IMR-90 (cell line): Measurements from ENCODE around the gene FARP1. TPM values are rescaled to one million over a fixed set of nuclear protein-coding genes. Genes with fewer than 3 reads are reported as not detected.

Experiments
- ATAC-seq: fragments of 200-7000 bp; cut with Tn5 transposase; 2 replicates; pipeline ENCODE4 v1.9.1; 2020; ENCODE audit warnings: low read depth, mild to moderate bottlenecking, moderate library complexity
- BruUV-seq: library from RNA; stranded (reverse); fragments of 400-500 nt; replicated peaks from 2 replicates; lab custom pipeline; 2021; lab: Mats Ljungman, UMichigan
- CTCF ChIA-PET: fragments of 300-600 bp; formaldehyde crosslinking; extraction: SDS; loops from one replicate; lab custom pipeline; 2021; ENCODE audit warnings: antibody characterized with exemption; lab: Yijun Ruan, JAX
- POLR2A ChIA-PET: fragments of 300-600 bp; sonication (Branson Sonifier 250); formaldehyde crosslinking; loops from one replicate; lab custom pipeline; 2022; ENCODE audit warnings: antibody characterized with exemption; ENCODE audit not compliant: unreplicated experiment; lab: Charles Lee
- DNase-seq: peaks from one replicate; pipeline ENCODE4 v3.0.0; 2013
- H2AFZ ChIP-seq: replicated peaks from 2 replicates; pipeline ENCODE3; 2013; ENCODE audit warnings: low read length, mild to moderate bottlenecking; ENCODE audit not compliant: poor library complexity
- H2AK5ac ChIP-seq: 2 replicates; pipeline ENCODE4 v1.6.1; 2013; ENCODE audit warnings: low read depth, low read length, inconsistent platforms
- H2AK9ac ChIP-seq: replicated peaks from 2 replicates; pipeline ENCODE3; 2013; ENCODE audit warnings: mild to moderate bottlenecking, low read depth, low read length, moderate library complexity; ENCODE audit not compliant: poor library complexity
- H2BK120ac ChIP-seq: 2 replicates; pipeline ENCODE4 v1.6.1; 2013; ENCODE audit warnings: low read depth, low read length, inconsistent platforms
- H2BK15ac ChIP-seq: 3 replicates; pipeline ENCODE4 v1.6.1; 2013; ENCODE audit warnings: low read depth, low read length, inconsistent platforms
- H2BK20ac ChIP-seq: 2 replicates; pipeline ENCODE4 v1.6.1; 2013; ENCODE audit warnings: low read depth, mild to moderate bottlenecking, inconsistent platforms, low read length, moderate library complexity
- H2BK5ac ChIP-seq: 2 replicates; pipeline ENCODE4 v1.6.1; 2013; ENCODE audit warnings: mild to moderate bottlenecking, low read depth, low read length, inconsistent platforms; ENCODE audit not compliant: poor library complexity, severe bottlenecking
- H3K14ac ChIP-seq: replicated peaks from 2 replicates; pipeline ENCODE4 v1.6.1; 2013; ENCODE audit warnings: low read depth, low read length, inconsistent platforms
- H3K18ac ChIP-seq: 2 replicates; pipeline ENCODE4 v1.6.1; 2013; ENCODE audit warnings: low read depth, low read length, control low read depth
- H3K23ac ChIP-seq: 2 replicates; pipeline ENCODE4 v1.6.1; 2013; ENCODE audit warnings: low read depth, low read length, inconsistent platforms
- H3K27ac ChIP-seq: 2 replicates; pipeline ENCODE4 v1.5.1; 2013; ENCODE audit warnings: mild to moderate bottlenecking, control low read depth, low read length; ENCODE audit not compliant: insufficient read depth
- H3K27me3 ChIP-seq: 2 replicates; pipeline ENCODE4 v1.6.1; 2013; ENCODE audit warnings: low read length; ENCODE audit not compliant: control insufficient read depth, insufficient read depth
- H3K36me3 ChIP-seq: 2 replicates; pipeline ENCODE4 v1.6.1; 2013; ENCODE audit warnings: low read length, mixed read lengths; ENCODE audit not compliant: control insufficient read depth, insufficient read depth
- H3K4ac ChIP-seq: 2 replicates; pipeline ENCODE4 v1.6.1; 2013; ENCODE audit warnings: low read depth, low read length, inconsistent platforms
- H3K4me1 ChIP-seq: 2 replicates; pipeline ENCODE4 v1.6.1; 2013; ENCODE audit warnings: low read length, mixed read lengths; ENCODE audit not compliant: control insufficient read depth, insufficient read depth
- H3K4me2 ChIP-seq: 2 replicates; pipeline ENCODE4 v1.6.1; 2013; ENCODE audit warnings: low read depth, mild to moderate bottlenecking, control low read depth, low read length, moderate library complexity
- H3K4me3 ChIP-seq: 2 replicates; pipeline ENCODE4 v1.5.1; 2013; ENCODE audit warnings: low read depth, mild to moderate bottlenecking, control low read depth, low read length, moderate library complexity; ENCODE audit not compliant: insufficient read depth
- H3K56ac ChIP-seq: 2 replicates; pipeline ENCODE4 v1.6.1; 2013; ENCODE audit warnings: low read length, inconsistent platforms; ENCODE audit not compliant: insufficient read depth; ENCODE audit errors: extremely low read depth
- H3K79me1 ChIP-seq, 2 experiments: 2 replicates each; pipeline ENCODE4 v1.6.1; 2013; ENCODE audit warnings: low read length in 2 of 2, inconsistent platforms in 1 of 2, low read depth in 1 of 2
- H3K9ac ChIP-seq: 2 replicates; pipeline ENCODE4 v1.6.1; 2013; ENCODE audit warnings: low read depth, low read length, control low read depth
- H3K9me1 ChIP-seq: 2 replicates; pipeline ENCODE4 v1.6.1; 2013; ENCODE audit warnings: low read length, inconsistent platforms; ENCODE audit not compliant: insufficient read depth
- H3K9me3 ChIP-seq: 2 replicates; pipeline ENCODE4 v1.6.1; 2013; ENCODE audit warnings: low read length; ENCODE audit not compliant: control insufficient read depth, insufficient read depth
- H4K20me1 ChIP-seq: 2 replicates; pipeline ENCODE4 v1.6.1; 2013; ENCODE audit warnings: low read length, inconsistent platforms; ENCODE audit not compliant: insufficient read depth
- H4K5ac ChIP-seq: 2 replicates; pipeline ENCODE4 v1.6.1; 2013; ENCODE audit warnings: mild to moderate bottlenecking, low read depth, low read length, control low read depth
- H4K8ac ChIP-seq, 2 experiments: 2 replicates each; pipeline ENCODE4 v1.6.1; 2013; ENCODE audit warnings: low read depth in 2 of 2, low read length in 2 of 2, control low read depth in 1 of 2, inconsistent platforms in 1 of 2
- H4K91ac ChIP-seq: 2 replicates; pipeline ENCODE4 v1.6.1; 2013; ENCODE audit warnings: low read depth, low read length, inconsistent platforms; ENCODE audit not compliant: insufficient read depth
- BHLHE40 ChIP-seq: fragments of 150-350 bp; IDR thresholded peaks from 2 replicates; pipeline ENCODE4 v1.6.1; 2016; ENCODE audit warnings: mild to moderate bottlenecking, low read depth, low read length
- CEBPB ChIP-seq: IDR thresholded peaks from 2 replicates; pipeline ENCODE4 v1.6.1; 2012; ENCODE audit warnings: low read depth, low read length, improper control_type of control experiment
- CHD1 ChIP-seq: IDR thresholded peaks from 2 replicates; pipeline ENCODE4 v1.6.1; 2012; ENCODE audit warnings: low read depth, low read length, improper control_type of control experiment
- FOS ChIP-seq: fragments of 150-350 bp; IDR thresholded peaks from 2 replicates; pipeline ENCODE4 v1.6.1; 2016; ENCODE audit warnings: low read depth, low read length
- MAFK ChIP-seq: IDR thresholded peaks from 2 replicates; pipeline ENCODE4 v1.6.1; 2012; ENCODE audit warnings: low read depth, low read length, improper control_type of control experiment
- MAZ ChIP-seq: IDR thresholded peaks from 2 replicates; pipeline ENCODE4 v1.6.1; 2012; ENCODE audit warnings: low read depth, mild to moderate bottlenecking, low read length, improper control_type of control experiment, moderate library complexity, borderline replicate concordance
- MXI1 ChIP-seq: IDR thresholded peaks from 2 replicates; pipeline ENCODE4 v1.6.1; 2012; ENCODE audit warnings: low read depth, mild to moderate bottlenecking, low read length, moderate library complexity, borderline replicate concordance
- POLR2A ChIP-seq: IDR thresholded peaks from 2 replicates; pipeline ENCODE4 v1.6.1; 2012; ENCODE audit warnings: mild to moderate bottlenecking, low read depth, low read length
- RAD21 ChIP-seq: IDR thresholded peaks from 2 replicates; pipeline ENCODE4 v1.6.1; 2012; ENCODE audit warnings: low read length, improper control_type of control experiment
- RCOR1 ChIP-seq: IDR thresholded peaks from 2 replicates; pipeline ENCODE4 v1.6.1; 2012; ENCODE audit warnings: mild to moderate bottlenecking, low read length, improper control_type of control experiment; ENCODE audit not compliant: insufficient replicate concordance
- WGBS, 2 experiments: methylation state at CpG; one replicate each; pipeline versions ENCODE4 v1.1.5 to v1.1.7; 2013; ENCODE audit warnings: missing lambda C conversion rate in 2 of 2; ENCODE audit not compliant: insufficient read length in 1 of 2; ENCODE audit errors: extremely low coverage in 2 of 2; 5-methylcytosine and 5-hydroxymethylcytosine counted together
- dilution Hi-C: fragments of 300-500 bp; cut with HindIII; formaldehyde crosslinking; loops from one replicate; pipeline ENCODE4 v1.14.3; 2018; ENCODE audit warnings: low sequenced_read_pairs; ENCODE audit not compliant: unreplicated experiment
- in situ Hi-C: fragments of 300-500 bp; cut with MboI; formaldehyde crosslinking; loops from 3 replicates; pipeline ENCODE4 v1.14.3; 2019; ENCODE audit warnings: low sequenced_read_pairs, inconsistent platforms, mixed read lengths
- intact Hi-C: fragments of 100-400 bp; cut with micrococcal nuclease; formaldehyde crosslinking; loops from 2 replicates; pipeline ENCODE4 v1.10.0; 2022
- polyA plus RNA-seq, 3 experiments: library from polyadenylated mRNA; depleted of rRNA; stranded (reverse); fragments of >200 nt; gene quantifications; 2 replicates each; pipeline ENCODE4 v1.2.3, GENCODE V29; 2012; ENCODE audit warnings: low replicate concordance in 1 of 3
- total RNA-seq: library from RNA; depleted of rRNA; stranded (reverse); fragments of >200 nt; gene quantifications from 2 replicates; pipeline ENCODE4 v1.2.3, GENCODE V29; 2012
- TF ChIP-seq, protein P1 (sequence below): fragments of 150-350 bp; IDR thresholded peaks from 2 replicates; pipeline ENCODE4 v1.6.1; 2017; ENCODE audit warnings: mild to moderate bottlenecking, antibody characterized with exemption, low read length, low read depth

The FARP1 gene
- total and polyA plus RNA-seq, 2 of the 4 experiments (the other 2 are of a cell fraction), result 39.6 to 57.0 TPM

DNA sequence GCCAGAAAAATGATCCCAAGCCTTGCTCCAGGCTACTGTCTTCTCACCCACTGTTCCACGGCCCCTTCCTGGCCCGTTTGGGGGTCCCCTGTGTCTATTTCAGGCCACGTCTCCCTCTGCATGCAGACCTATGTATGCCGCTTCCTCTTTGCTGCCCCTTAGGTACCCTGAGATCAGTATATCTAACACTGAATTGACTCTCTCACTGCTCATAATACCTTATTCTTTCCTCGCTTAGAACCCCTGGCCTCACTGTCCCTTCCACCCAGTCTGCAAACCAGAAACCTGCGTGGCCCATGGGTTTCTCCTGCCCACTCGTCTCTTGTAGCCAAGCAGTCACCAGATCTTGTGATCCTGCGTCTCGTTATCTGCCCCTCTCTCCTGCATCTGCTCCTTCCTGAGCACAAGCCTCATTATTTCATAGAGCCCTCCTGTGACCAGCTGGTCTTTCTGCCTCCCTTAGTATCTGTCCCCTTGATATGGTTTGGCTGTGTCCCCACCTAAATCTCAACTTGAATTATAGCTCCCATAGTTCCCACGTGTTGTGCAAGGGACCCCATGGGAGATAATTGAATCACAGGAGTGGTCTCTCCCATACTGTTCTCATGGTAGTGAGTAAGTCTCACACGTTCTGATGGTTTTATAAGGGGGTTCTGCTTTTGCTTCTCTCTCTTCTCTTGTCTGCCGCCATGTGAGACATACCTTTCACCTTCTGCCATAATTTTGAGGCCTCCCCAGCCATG, 143.1 kb downstream of the FARP1 start:
- H2AK5ac ChIP-seq, result peak overlapping the region; percentile 20; the same call in 1 of the 2 replicates
- peaks cover 6% of the 10 kb centered on the region; the same call in 1 of the 2 replicates for H3K36me3 ChIP-seq
- H3K9ac ChIP-seq, result no peak overlapping the region
- H3K9me1 ChIP-seq, result peaks cover 20% of the 10 kb centered on the region
- no peak overlapping the region; the same call in 1 of the 2 replicates for H3K23ac ChIP-seq
- no peak overlapping the region for H4K5ac ChIP-seq
- no peak overlapping the region; the same call in 1 of the 2 replicates for H3K27ac ChIP-seq
- H3K79me1 ChIP-seq, result peaks cover 44 to 83% of the 10 kb centered on the region in 2 experiments
- H3K4me1 ChIP-seq, result peaks cover 6% of the 10 kb centered on the region; the same call in 1 of the 2 replicates
- H3K14ac ChIP-seq, result no peak overlapping the region; the same call in 1 of the 2 replicates
- intact Hi-C loops, result no loop called here
- H2BK15ac ChIP-seq, result no peak overlapping the region
- H2AK9ac ChIP-seq, result no peak overlapping the region
- 93% methylated on average over 5 of the region's 12 CpGs; no CpG with 5 or more reads in 1 of the 2 experiments for WGBS, 2 experiments
- no peak overlapping the region for H3K56ac ChIP-seq
- H4K20me1 ChIP-seq, result peaks cover 22% of the 10 kb centered on the region
- H2BK5ac ChIP-seq, result no peak overlapping the region
- in situ Hi-C loops, result no loop called here
- TF ChIP-seq CHD1 (no peak), RAD21 (no peak), MAZ (no peak), RCOR1 (no peak), MXI1 (no peak), BHLHE40 (no peak), FOS (no peak), CEBPB (no peak), POLR2A (no peak), MAFK (no peak)
- TF ChIP-seq, protein P1, sequence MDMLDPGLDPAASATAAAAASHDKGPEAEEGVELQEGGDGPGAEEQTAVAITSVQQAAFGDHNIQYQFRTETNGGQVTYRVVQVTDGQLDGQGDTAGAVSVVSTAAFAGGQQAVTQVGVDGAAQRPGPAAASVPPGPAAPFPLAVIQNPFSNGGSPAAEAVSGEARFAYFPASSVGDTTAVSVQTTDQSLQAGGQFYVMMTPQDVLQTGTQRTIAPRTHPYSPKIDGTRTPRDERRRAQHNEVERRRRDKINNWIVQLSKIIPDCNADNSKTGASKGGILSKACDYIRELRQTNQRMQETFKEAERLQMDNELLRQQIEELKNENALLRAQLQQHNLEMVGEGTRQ, result no peak
- no TSS peak for BruUV-seq
- POLR2A ChIA-PET, result no interaction called here
- no peak overlapping the region; the same call in 1 of the 2 replicates for H3K4ac ChIP-seq
- H2BK20ac ChIP-seq, result no peak overlapping the region
- H3K9me3 ChIP-seq, result no peaks in the 10 kb centered on the region
- no peak overlapping the region for H4K91ac ChIP-seq
- CTCF ChIA-PET, result no interaction called here
- no peak overlapping the region for H3K4me3 ChIP-seq
- H2BK120ac ChIP-seq, result no peak overlapping the region
- ATAC-seq (no peak), DNase-seq (no peak)
- dilution Hi-C loops, result no loop called here
- H3K18ac ChIP-seq, result no peak overlapping the region
- no peak overlapping the region for H3K4me2 ChIP-seq
- H4K8ac ChIP-seq, result no peak overlapping the region
- H2AFZ ChIP-seq, result no peak overlapping the region
- no peaks in the 10 kb centered on the region for H3K27me3 ChIP-seq
